SU-DHL-6 (cell line): ENCODE data around the gene EIF4E1B.
"Not testable (repeated sequence)": the region's sequence is repeated elsewhere in the genome, so short reads cannot be mapped to it uniquely, and the experiment has no call there.

Experiments
- H2AFZ ChIP-seq: fragments of 200-600 bp; sonication (generic); 2 replicates; pipeline ENCODE4 v1.6.1; 2014; ENCODE audit warnings: low read depth, mild to moderate bottlenecking, moderate library complexity, mixed read lengths, antibody characterized with exemption, low read length; ENCODE audit not compliant: severe bottlenecking
- H3F3A ChIP-seq: fragments of 200-600 bp; shearing (Covaris generic); 2 replicates; pipeline ENCODE4 v1.6.0; 2016; ENCODE audit warnings: antibody characterized with exemption, mild to moderate bottlenecking; ENCODE audit not compliant: insufficient read depth
- H3K27ac ChIP-seq: fragments of 200-600 bp; sonication (generic); 2 replicates; pipeline ENCODE4 v1.5.1; 2016; ENCODE audit warnings: low read depth, mild to moderate bottlenecking, low read length, moderate library complexity, mixed read lengths
- H3K27me3 ChIP-seq: fragments of 200-600 bp; sonication (generic), shearing (Covaris generic); 2 replicates; pipeline ENCODE4 v1.6.0; 2014; ENCODE audit warnings: mild to moderate bottlenecking, low read length
- H3K36me3 ChIP-seq: fragments of 200-600 bp; sonication (generic); 2 replicates; pipeline ENCODE4 v1.6.1; 2014; ENCODE audit warnings: mild to moderate bottlenecking, low read length, mixed read lengths
- H3K4me2 ChIP-seq: fragments of 300-600, 200-600 bp; shearing (Covaris generic), sonication (generic); 2 replicates; pipeline ENCODE4 v1.6.0; 2014; ENCODE audit warnings: low read length, low read depth, mild to moderate bottlenecking; ENCODE audit not compliant: poor library complexity, severe bottlenecking
- H3K4me3 ChIP-seq: fragments of 200-600 bp; sonication (generic); 2 replicates; pipeline ENCODE4 v1.5.1; 2014; ENCODE audit warnings: antibody characterized with exemption, low read length, mild to moderate bottlenecking, mixed read lengths; ENCODE audit not compliant: insufficient read depth, poor library complexity, severe bottlenecking
- H3K79me2 ChIP-seq: fragments of 200-600 bp; sonication (generic); 2 replicates; pipeline ENCODE4 v1.6.1; 2014; ENCODE audit warnings: mild to moderate bottlenecking, low read length, moderate library complexity; ENCODE audit not compliant: insufficient read depth
- H3K9ac ChIP-seq: fragments of 200-600 bp; sonication (generic); 2 replicates; pipeline ENCODE4 v1.7.0; 2014; ENCODE audit warnings: mild to moderate bottlenecking, low read length
- H3K9me2 ChIP-seq: fragments of 200-600 bp; sonication (generic); replicated peaks from 2 replicates; pipeline ENCODE4 v1.6.1; 2014; ENCODE audit warnings: low read length; ENCODE audit not compliant: insufficient read depth
- H3K9me3 ChIP-seq: fragments of 200-600 bp; sonication (generic); 2 replicates; pipeline ENCODE4 v1.6.1; 2014; ENCODE audit warnings: low read length, mixed read lengths; ENCODE audit not compliant: insufficient read depth
- H4K20me1 ChIP-seq: fragments of 200-600 bp; sonication (generic); 2 replicates; pipeline ENCODE4 v1.6.1; 2014; ENCODE audit warnings: low read depth, mild to moderate bottlenecking, antibody characterized with exemption, low read length, moderate library complexity, mixed read lengths
- EZH2phosphoT487 ChIP-seq: fragments of 200-600 bp; sonication (generic), shearing (Covaris generic); conservative IDR thresholded peaks from 2 replicates; pipeline ENCODE4 v1.6.1; 2018; ENCODE audit warnings: mild to moderate bottlenecking, antibody characterized with exemption, low read length, moderate library complexity, mixed read lengths
- TF ChIP-seq, protein P1 (sequence below): fragments of 200-600 bp; sonication (generic); IDR thresholded peaks from one replicate; pipeline ENCODE4 v1.5.1; 2017; ENCODE audit warnings: antibody characterized with exemption, mild to moderate bottlenecking, low read length, moderate library complexity; ENCODE audit not compliant: insufficient read depth, poor library complexity, severe bottlenecking

EIF4E1B gene

DNA sequence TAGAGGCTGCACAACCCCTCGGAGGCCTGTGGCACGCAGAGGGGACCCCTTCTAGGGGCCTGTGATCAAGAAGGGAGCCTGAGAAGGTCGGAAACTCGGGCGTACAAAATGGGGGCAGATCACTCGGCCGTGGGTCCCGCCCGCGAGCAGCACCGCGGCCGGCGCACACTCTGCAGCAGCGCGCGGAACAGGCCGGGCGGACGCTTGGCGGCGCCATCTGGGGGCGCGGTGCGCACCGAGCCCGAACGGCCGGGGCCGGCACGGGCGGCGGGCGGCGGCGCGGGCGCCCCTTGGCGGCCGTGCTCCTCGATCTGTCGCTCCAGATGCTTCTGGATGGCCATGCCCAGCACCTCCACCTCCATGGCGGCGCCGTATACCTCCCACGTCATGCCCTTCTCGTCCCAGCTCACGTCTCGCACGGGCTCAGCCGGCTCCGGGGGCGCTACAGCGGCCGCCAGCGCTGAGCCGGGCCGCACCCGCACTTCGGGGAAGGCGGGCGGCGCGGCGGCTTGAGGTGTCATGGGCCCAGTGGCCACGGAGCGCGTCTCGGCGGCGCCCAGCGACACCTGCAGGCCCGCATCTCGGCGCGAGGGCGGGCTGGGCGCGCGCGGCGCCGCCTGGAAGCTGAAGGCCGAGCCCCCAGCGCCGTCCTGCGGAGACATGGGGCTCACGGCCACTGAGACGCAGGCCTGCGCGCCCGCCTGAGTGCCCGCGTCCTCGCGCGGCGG lies 33.6 kb upstream of the EIF4E1B start:
- no peak overlapping the region for H3K4me3 ChIP-seq
- no peaks in the 10 kb centered on the region for H3F3A ChIP-seq
- no peaks in the 10 kb centered on the region for H3K27me3 ChIP-seq
- H2AFZ ChIP-seq = no peak overlapping the region
- no peaks in the 10 kb centered on the region for H3K9me2 ChIP-seq
- no peaks in the 10 kb centered on the region for H3K9me3 ChIP-seq
- H4K20me1 ChIP-seq = no peaks in the 10 kb centered on the region
- no peak overlapping the region for H3K4me2 ChIP-seq
- no peak for TF ChIP-seq EZH2phosphoT487
- TF ChIP-seq, protein P1, sequence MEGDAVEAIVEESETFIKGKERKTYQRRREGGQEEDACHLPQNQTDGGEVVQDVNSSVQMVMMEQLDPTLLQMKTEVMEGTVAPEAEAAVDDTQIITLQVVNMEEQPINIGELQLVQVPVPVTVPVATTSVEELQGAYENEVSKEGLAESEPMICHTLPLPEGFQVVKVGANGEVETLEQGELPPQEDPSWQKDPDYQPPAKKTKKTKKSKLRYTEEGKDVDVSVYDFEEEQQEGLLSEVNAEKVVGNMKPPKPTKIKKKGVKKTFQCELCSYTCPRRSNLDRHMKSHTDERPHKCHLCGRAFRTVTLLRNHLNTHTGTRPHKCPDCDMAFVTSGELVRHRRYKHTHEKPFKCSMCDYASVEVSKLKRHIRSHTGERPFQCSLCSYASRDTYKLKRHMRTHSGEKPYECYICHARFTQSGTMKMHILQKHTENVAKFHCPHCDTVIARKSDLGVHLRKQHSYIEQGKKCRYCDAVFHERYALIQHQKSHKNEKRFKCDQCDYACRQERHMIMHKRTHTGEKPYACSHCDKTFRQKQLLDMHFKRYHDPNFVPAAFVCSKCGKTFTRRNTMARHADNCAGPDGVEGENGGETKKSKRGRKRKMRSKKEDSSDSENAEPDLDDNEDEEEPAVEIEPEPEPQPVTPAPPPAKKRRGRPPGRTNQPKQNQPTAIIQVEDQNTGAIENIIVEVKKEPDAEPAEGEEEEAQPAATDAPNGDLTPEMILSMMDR = no peak
- H3K36me3 ChIP-seq = no peaks in the 10 kb centered on the region
- no peaks in the 10 kb centered on the region for H3K79me2 ChIP-seq
- H3K9ac ChIP-seq = no peak overlapping the region
- no peak overlapping the region for H3K27ac ChIP-seq

DNA sequence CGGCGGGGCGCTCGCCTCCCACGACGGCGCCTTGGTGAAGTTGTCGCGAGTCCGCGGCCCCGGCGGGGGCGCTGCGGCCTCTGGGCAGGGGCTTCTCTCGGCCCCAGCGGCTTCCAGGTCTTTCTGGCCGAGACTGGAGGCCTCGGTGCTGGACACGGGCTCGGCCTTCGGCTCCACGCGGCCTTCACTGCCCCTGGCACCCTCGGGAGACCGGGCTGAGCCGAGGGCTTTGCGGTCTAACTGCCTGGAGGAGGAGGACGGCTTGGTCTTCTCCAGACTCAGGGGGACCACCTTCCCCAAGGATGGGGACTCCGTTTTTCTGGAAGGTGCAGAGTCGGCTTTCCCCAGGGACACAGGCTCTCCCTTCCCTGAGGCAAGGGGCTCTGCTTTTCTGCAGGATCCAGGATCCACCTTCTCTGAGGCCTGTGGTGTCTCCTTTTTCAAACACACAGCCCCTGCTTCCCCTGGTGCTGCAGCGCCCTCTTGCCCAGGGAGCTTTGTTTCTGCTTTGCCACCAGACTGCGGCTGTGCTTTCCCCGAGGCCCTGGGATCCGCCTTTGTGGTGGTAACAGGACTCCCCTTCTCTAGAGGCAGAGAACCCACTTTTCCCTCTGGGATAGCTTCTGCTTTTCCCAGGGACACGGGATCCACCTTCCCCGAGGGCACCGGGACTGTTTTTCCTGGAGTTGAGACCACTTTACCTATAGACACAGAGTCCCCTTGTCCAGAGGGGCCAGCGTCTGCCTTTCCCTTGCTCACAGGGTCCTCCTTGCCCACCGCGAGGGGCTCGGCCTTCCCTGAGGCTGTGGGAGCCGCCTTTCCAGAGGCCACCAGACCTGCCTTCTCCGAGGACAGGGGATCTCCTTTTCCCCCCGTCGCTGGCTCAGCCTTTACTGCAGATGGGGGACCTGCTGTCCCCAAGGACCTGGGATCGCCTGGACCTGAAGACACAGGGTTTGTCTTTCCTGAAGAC lies 32.8 kb upstream of the EIF4E1B start:
- Histone ChIP-seq H3K4me3 (no peak overlapping the region), H3K27me3 (no peaks in the 10 kb centered on the region), H3K36me3 (no peaks in the 10 kb centered on the region), H3K9ac (no peak overlapping the region), H3K79me2 (no peaks in the 10 kb centered on the region), H4K20me1 (no peaks in the 10 kb centered on the region), H3K9me2 (no peaks in the 10 kb centered on the region), H2AFZ (no peak overlapping the region), H3K27ac (no peak overlapping the region), H3K4me2 (no peak overlapping the region), H3K9me3 (no peaks in the 10 kb centered on the region), H3F3A (no peaks in the 10 kb centered on the region)
- TF ChIP-seq, protein P1 = no peak
- no peak for TF ChIP-seq EZH2phosphoT487

DNA sequence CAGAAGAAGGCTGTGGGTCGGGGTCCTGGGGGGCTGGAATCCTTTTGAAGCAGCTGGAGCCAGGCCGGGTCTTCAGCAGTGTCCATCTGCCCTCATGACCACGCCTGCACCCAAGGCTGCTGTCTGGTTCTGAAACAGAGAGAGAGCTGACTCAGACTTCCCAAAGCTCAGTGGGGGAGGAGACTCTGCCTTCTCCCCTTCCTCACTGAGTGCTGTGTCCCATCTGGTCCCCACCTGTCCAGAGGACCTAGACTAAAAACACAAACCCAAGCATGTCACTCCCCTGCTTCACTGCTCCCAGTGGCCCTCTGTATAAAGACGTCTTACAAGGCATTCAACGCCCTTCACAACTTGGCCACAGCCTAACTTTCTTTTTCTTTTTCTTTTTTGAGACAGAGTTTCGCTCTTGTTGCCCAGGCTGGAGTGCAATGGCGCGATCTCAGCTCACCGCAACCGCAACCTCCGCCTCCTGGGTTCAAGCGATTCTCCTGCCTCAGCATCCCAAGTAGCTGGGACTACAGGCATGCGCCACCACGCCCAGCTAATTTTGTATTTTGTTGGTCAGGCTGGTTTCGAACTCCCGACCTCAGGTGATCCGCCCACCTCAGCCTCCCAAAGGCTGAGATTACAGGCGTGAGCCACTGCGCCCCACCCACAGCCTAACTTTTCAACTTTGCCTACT lies 30.6 kb upstream of the EIF4E1B start:
- not testable (repeated sequence) for H4K20me1 ChIP-seq, H3K4me2 ChIP-seq, H3K9ac ChIP-seq, H2AFZ ChIP-seq, H3F3A ChIP-seq, H3K27ac ChIP-seq, H3K4me3 ChIP-seq, H3K9me3 ChIP-seq, H3K27me3 ChIP-seq, H3K36me3 ChIP-seq, H3K79me2 ChIP-seq, H3K9me2 ChIP-seq
